SK-MEL-5 (cell line): ENCODE measurements around the gene ABCA1. TPM values are rescaled to one million over a fixed set of nuclear protein-coding genes. Genes with fewer than 3 reads are reported as not detected.
"Not testable (repeated sequence)": the region's sequence is repeated elsewhere in the genome, so short reads cannot be mapped to it uniquely, and the experiment has no call there.

Experiments used
- DNase-seq: peaks from one replicate; pipeline ENCODE4 v3.0.0-alpha.2; 2016; ENCODE audit warnings: low read depth, low spot score
- in situ Hi-C: cut with HindIII; loops from 2 replicates; pipeline ENCODE4 v1.10.0; 2016; ENCODE audit warnings: low sequenced_read_pairs, high pct_unique_total_duplicates, low pct_unique_long_range_greater_than_20kb
- total RNA-seq: library from RNA; depleted of rRNA; stranded (reverse); fragments of >200 nt; shearing (Covaris generic); gene quantifications from 2 replicates; pipeline ENCODE4 v1.2.3, GENCODE V29; 2014

The ABCA1 gene
- total RNA-seq, 1 experiment from 2014 or later = 11.0 TPM

GRCh38 chr9:104914466-104914865 is 13.5 kb downstream of the ABCA1 start:
- no peak for DNase-seq
- in situ Hi-C loops = no loop called here

GRCh38 chr9:104912606-104913005 is 15.3 kb downstream of the ABCA1 start:
- DNase-seq = no peak
- in situ Hi-C loops = no loop called here

GRCh38 chr9:104911032-104911607 is 16.8 kb downstream of the ABCA1 start:
- in situ Hi-C loops = no loop called here
- DNase-seq = no peak

GRCh38 chr9:104907278-104907951 is 20.5 kb downstream of the ABCA1 start:
- DNase-seq = no peak
- in situ Hi-C loops = no loop called here

GRCh38 chr9:104906441-104907277 is 21.3 kb downstream of the ABCA1 start:
- in situ Hi-C loops = no loop called here

GRCh38 chr9:104905931-104906330 is 22.0 kb downstream of the ABCA1 start:
- no peak for DNase-seq
- in situ Hi-C loops = no loop called here

More at GRCh38 chr9:104906441-104907277, 21.3 kb downstream of the ABCA1 start:
- DNase-seq = no peak

GRCh38 chr9:104905153-104905901 is 22.6 kb downstream of the ABCA1 start:
- in situ Hi-C loops = no loop called here
- DNase-seq = no peak

- in situ Hi-C loops = no loop called here
- DNase-seq = no peak
Observed at GRCh38 chr9:104903609-104904008, 24.3 kb downstream of the ABCA1 start.

- DNase-seq = no peak
- in situ Hi-C loops = no loop called here
Observed at GRCh38 chr9:104900871-104901270, 27.1 kb downstream of the ABCA1 start.

- in situ Hi-C loops = no loop called here
- DNase-seq = no peak
Observed at GRCh38 chr9:104900324-104900723, 27.6 kb downstream of the ABCA1 start.

GRCh38 chr9:104899759-104900247 is 28.2 kb downstream of the ABCA1 start:
- DNase-seq = no peak
- in situ Hi-C loops = no loop called here

GRCh38 chr9:104898376-104898775 is 29.6 kb downstream of the ABCA1 start:
- DNase-seq, in situ Hi-C loops: not testable (repeated sequence)

GRCh38 chr9:104896131-104896530 is 31.8 kb downstream of the ABCA1 start:
- in situ Hi-C loops = no loop called here
- no peak for DNase-seq

- in situ Hi-C loops = no loop called here
- peak; percentile 82 for DNase-seq
Observed at GRCh38 chr9:104895572-104895971, 32.4 kb downstream of the ABCA1 start.

GRCh38 chr9:104892701-104893100 is 35.3 kb downstream of the ABCA1 start:
- in situ Hi-C loops = no loop called here
- DNase-seq = no peak

GRCh38 chr9:104890433-104890770 is 37.6 kb downstream of the ABCA1 start:
- DNase-seq = no peak
- in situ Hi-C loops = no loop called here

- in situ Hi-C loops = no loop called here
- no peak for DNase-seq
Observed at GRCh38 chr9:104885818-104886709, 41.9 kb downstream of the ABCA1 start.
